Activated naive CD8-positive, alpha-beta T cell treated with anti-CD3 and anti-CD28 coated beads for 36 hours (primary cell): ENCODE results near the gene EFS. TPM values are rescaled to one million over a fixed set of nuclear protein-coding genes. Genes with fewer than 3 reads are reported as not detected.
"Not testable (repeated sequence)": the region's sequence is repeated elsewhere in the genome, so short reads cannot be mapped to it uniquely, and the experiment has no call there.

ENCODE experiments used
- DNase-seq: peaks from one replicate; pipeline ENCODE4 v3.0.0; 2021
- H3K27ac Mint-ChIP-seq: one replicate; pipeline ENCODE4 v1.8.0; 2022; ENCODE audit warnings: mild to moderate bottlenecking, moderate library complexity, mixed read lengths
- H3K27me3 Mint-ChIP-seq: one replicate; pipeline ENCODE4 v1.8.0; 2022; ENCODE audit warnings: mild to moderate bottlenecking, mixed read lengths
- H3K36me3 Mint-ChIP-seq: one replicate; pipeline ENCODE4 v1.8.0; 2021; ENCODE audit warnings: mild to moderate bottlenecking, mixed read lengths
- H3K4me1 Mint-ChIP-seq: one replicate; pipeline ENCODE4 v1.8.0; 2021; ENCODE audit warnings: mixed read lengths
- H3K4me3 Mint-ChIP-seq: one replicate; pipeline ENCODE4 v1.8.0; 2022; ENCODE audit warnings: mild to moderate bottlenecking, moderate library complexity, mixed read lengths
- H3K9me3 Mint-ChIP-seq: one replicate; pipeline ENCODE4 v1.8.0; 2022; ENCODE audit warnings: mixed read lengths
- total RNA-seq, 2 experiments: library from RNA; stranded (reverse); gene quantifications; one replicate each; pipeline ENCODE4 v1.2.3, GENCODE V29; 2021

Gene EFS
- total RNA-seq, 2 experiments from 2014 or later: not detected

- Mint-ChIP-seq H3K4me1 (no peaks in the 10 kb centered on the region), H3K4me3 (no peak overlapping the region), H3K27ac (no peak overlapping the region), H3K9me3 (no peaks in the 10 kb centered on the region), H3K36me3 (no peaks in the 10 kb centered on the region), H3K27me3 (no peaks in the 10 kb centered on the region)
- DNase-seq: no peak
Measured at GRCh38 chr14:23403908-23404307, 38.9 kb upstream of the EFS start.

- no peak overlapping the region for H3K4me3 Mint-ChIP-seq
- H3K27ac Mint-ChIP-seq: no peak overlapping the region
- no peaks in the 10 kb centered on the region for H3K4me1 Mint-ChIP-seq
- H3K9me3 Mint-ChIP-seq: no peaks in the 10 kb centered on the region
- H3K36me3 Mint-ChIP-seq: no peaks in the 10 kb centered on the region
- H3K27me3 Mint-ChIP-seq: no peaks in the 10 kb centered on the region
- no peak for DNase-seq
Measured at GRCh38 chr14:23403139-23403438, 38.1 kb upstream of the EFS start.

GRCh38 chr14:23402296-23403138, 37.5 kb upstream of the EFS start:
- no peak for DNase-seq
- Mint-ChIP-seq H3K27ac (no peak overlapping the region), H3K4me3 (no peak overlapping the region), H3K27me3 (no peaks in the 10 kb centered on the region), H3K36me3 (no peaks in the 10 kb centered on the region), H3K9me3 (no peaks in the 10 kb centered on the region), H3K4me1 (no peaks in the 10 kb centered on the region)

- DNase-seq: no peak
- Mint-ChIP-seq H3K4me1 (no peaks in the 10 kb centered on the region), H3K27ac (no peak overlapping the region), H3K36me3 (no peaks in the 10 kb centered on the region), H3K4me3 (no peak overlapping the region), H3K9me3 (no peaks in the 10 kb centered on the region), H3K27me3 (no peaks in the 10 kb centered on the region)
Measured at GRCh38 chr14:23401291-23401690, 36.3 kb upstream of the EFS start.

- not testable (repeated sequence) for H3K4me3 Mint-ChIP-seq, DNase-seq, H3K4me1 Mint-ChIP-seq, H3K36me3 Mint-ChIP-seq, H3K9me3 Mint-ChIP-seq, H3K27ac Mint-ChIP-seq, H3K27me3 Mint-ChIP-seq
Measured at GRCh38 chr14:23400496-23401149, 35.7 kb upstream of the EFS start.

- no peaks in the 10 kb centered on the region for H3K9me3 Mint-ChIP-seq
- H3K4me1 Mint-ChIP-seq: no peaks in the 10 kb centered on the region
- H3K36me3 Mint-ChIP-seq: no peaks in the 10 kb centered on the region
- no peak overlapping the region for H3K4me3 Mint-ChIP-seq
- H3K27me3 Mint-ChIP-seq: no peaks in the 10 kb centered on the region
- no peak overlapping the region for H3K27ac Mint-ChIP-seq
- no peak for DNase-seq
Measured at GRCh38 chr14:23399591-23399990, 34.6 kb upstream of the EFS start.

GRCh38 chr14:23399136-23399535, 34.2 kb upstream of the EFS start:
- Mint-ChIP-seq H3K36me3 (no peaks in the 10 kb centered on the region), H3K9me3 (no peaks in the 10 kb centered on the region), H3K4me3 (no peak overlapping the region), H3K27ac (no peak overlapping the region), H3K4me1 (no peaks in the 10 kb centered on the region), H3K27me3 (no peaks in the 10 kb centered on the region)
- no peak for DNase-seq

- DNase-seq: no peak
- Mint-ChIP-seq H3K36me3 (no peaks in the 10 kb centered on the region), H3K4me3 (no peak overlapping the region), H3K4me1 (no peaks in the 10 kb centered on the region), H3K27me3 (no peaks in the 10 kb centered on the region), H3K27ac (no peak overlapping the region), H3K9me3 (no peaks in the 10 kb centered on the region)
Measured at GRCh38 chr14:23398348-23398747, 33.4 kb upstream of the EFS start.

- H3K9me3 Mint-ChIP-seq: no peaks in the 10 kb centered on the region
- H3K36me3 Mint-ChIP-seq: no peaks in the 10 kb centered on the region
- no peaks in the 10 kb centered on the region for H3K27me3 Mint-ChIP-seq
- H3K4me3 Mint-ChIP-seq: no peak overlapping the region
- H3K27ac Mint-ChIP-seq: no peak overlapping the region
- DNase-seq: no peak
- no peaks in the 10 kb centered on the region for H3K4me1 Mint-ChIP-seq
Measured at GRCh38 chr14:23396781-23397407, 31.9 kb upstream of the EFS start.

GRCh38 chr14:23396126-23396525, 31.2 kb upstream of the EFS start:
- H3K4me1 Mint-ChIP-seq: no peaks in the 10 kb centered on the region
- no peak overlapping the region for H3K4me3 Mint-ChIP-seq
- H3K36me3 Mint-ChIP-seq: no peaks in the 10 kb centered on the region
- no peak overlapping the region for H3K27ac Mint-ChIP-seq
- H3K9me3 Mint-ChIP-seq: no peaks in the 10 kb centered on the region
- DNase-seq: no peak
- H3K27me3 Mint-ChIP-seq: no peaks in the 10 kb centered on the region

GRCh38 chr14:23392613-23393012, 27.6 kb upstream of the EFS start:
- DNase-seq: no peak
- H3K9me3 Mint-ChIP-seq: no peaks in the 10 kb centered on the region
- no peak overlapping the region for H3K27ac Mint-ChIP-seq
- H3K36me3 Mint-ChIP-seq: no peaks in the 10 kb centered on the region
- H3K27me3 Mint-ChIP-seq: no peaks in the 10 kb centered on the region
- H3K4me3 Mint-ChIP-seq: no peak overlapping the region
- no peaks in the 10 kb centered on the region for H3K4me1 Mint-ChIP-seq

- H3K9me3 Mint-ChIP-seq, H3K27me3 Mint-ChIP-seq, H3K4me3 Mint-ChIP-seq, H3K4me1 Mint-ChIP-seq, H3K36me3 Mint-ChIP-seq, H3K27ac Mint-ChIP-seq, DNase-seq: not testable (repeated sequence)
Measured at GRCh38 chr14:23389871-23390270, 24.9 kb upstream of the EFS start.

GRCh38 chr14:23389396-23389795, 24.4 kb upstream of the EFS start:
- no peaks in the 10 kb centered on the region for H3K27me3 Mint-ChIP-seq
- H3K27ac Mint-ChIP-seq: no peak overlapping the region

GRCh38 chr14:23388996-23389395, 24.0 kb upstream of the EFS start:
- Mint-ChIP-seq H3K27me3 (no peaks in the 10 kb centered on the region), H3K27ac (no peak overlapping the region)
- no peak for DNase-seq

More at GRCh38 chr14:23389396-23389795, 24.4 kb upstream of the EFS start:
- no peak overlapping the region for H3K4me3 Mint-ChIP-seq
- no peaks in the 10 kb centered on the region for H3K4me1 Mint-ChIP-seq
- no peaks in the 10 kb centered on the region for H3K9me3 Mint-ChIP-seq
- no peaks in the 10 kb centered on the region for H3K36me3 Mint-ChIP-seq
- DNase-seq: no peak

GRCh38 chr14:23387916-23388882, 23.2 kb upstream of the EFS start:
- H3K4me1 Mint-ChIP-seq: no peaks in the 10 kb centered on the region
- no peak for DNase-seq
- no peaks in the 10 kb centered on the region for H3K9me3 Mint-ChIP-seq
- H3K4me3 Mint-ChIP-seq: no peak overlapping the region
- H3K36me3 Mint-ChIP-seq: no peaks in the 10 kb centered on the region
- no peaks in the 10 kb centered on the region for H3K27me3 Mint-ChIP-seq
- no peak overlapping the region for H3K27ac Mint-ChIP-seq

More at GRCh38 chr14:23388996-23389395, 24.0 kb upstream of the EFS start:
- no peaks in the 10 kb centered on the region for H3K4me1 Mint-ChIP-seq
- no peak overlapping the region for H3K4me3 Mint-ChIP-seq
- H3K36me3 Mint-ChIP-seq: no peaks in the 10 kb centered on the region
- no peaks in the 10 kb centered on the region for H3K9me3 Mint-ChIP-seq
